HUES64 (cell line): ENCODE data around the gene MUC2.

Source experiments
- H3K27ac ChIP-seq: 2 replicates; pipeline ENCODE4 v1.7.0; 2013; ENCODE audit warnings: low read depth, low read length, inconsistent platforms
- H3K27me3 ChIP-seq: 2 replicates; pipeline ENCODE4 v1.6.1; 2013; ENCODE audit warnings: mild to moderate bottlenecking, low read length; ENCODE audit not compliant: insufficient read depth
- H3K36me3 ChIP-seq: 2 replicates; pipeline ENCODE4 v1.6.1; 2013; ENCODE audit warnings: mild to moderate bottlenecking, low read length; ENCODE audit not compliant: insufficient read depth
- H3K4me1 ChIP-seq: 2 replicates; pipeline ENCODE4 v1.6.1; 2013; ENCODE audit warnings: mild to moderate bottlenecking, low read length, moderate library complexity; ENCODE audit not compliant: insufficient read depth
- H3K4me3 ChIP-seq: 2 replicates; pipeline ENCODE4 v1.5.1; 2013; ENCODE audit warnings: mild to moderate bottlenecking, low read length, moderate library complexity
- H3K9ac ChIP-seq: 2 replicates; pipeline ENCODE4 v1.6.1; 2013; ENCODE audit warnings: mild to moderate bottlenecking, low read depth, low read length
- H3K9me3 ChIP-seq: 2 replicates; pipeline ENCODE4 v1.6.1; 2013; ENCODE audit warnings: low read depth, low read length; ENCODE audit not compliant: insufficient read depth
- WGBS: fragments of 150-250, 120-280 bp; methylation state at CpG from one replicate; pipeline ENCODE4 v1.1.7; 2013; ENCODE audit warnings: missing lambda C conversion rate; 5-methylcytosine and 5-hydroxymethylcytosine counted together

Gene MUC2

GRCh38 chr11:1069740-1070139 lies 4.9 kb upstream of the MUC2 start:
- Histone ChIP-seq H3K27ac (no peak overlapping the region), H3K27me3 (no peaks in the 10 kb centered on the region), H3K4me3 (no peak overlapping the region), H3K9me3 (no peaks in the 10 kb centered on the region), H3K4me1 (no peaks in the 10 kb centered on the region), H3K36me3 (no peaks in the 10 kb centered on the region), H3K9ac (no peak overlapping the region)

GRCh38 chr11:1070594-1071462 lies 3.8 kb upstream of the MUC2 start:
- Histone ChIP-seq H3K9me3 (no peaks in the 10 kb centered on the region), H3K27me3 (no peaks in the 10 kb centered on the region), H3K4me1 (no peaks in the 10 kb centered on the region), H3K4me3 (no peak overlapping the region), H3K36me3 (no peaks in the 10 kb centered on the region), H3K27ac (no peak overlapping the region), H3K9ac (no peak overlapping the region)
- 85% methylated on average over 9 of the region's 9 CpGs for WGBS

- 88% methylated on average over 21 of the region's 21 CpGs for WGBS
- H3K36me3 ChIP-seq: no peaks in the 10 kb centered on the region
- no peak overlapping the region for H3K27ac ChIP-seq
- no peak overlapping the region for H3K9ac ChIP-seq
- H3K4me3 ChIP-seq: no peak overlapping the region
- H3K27me3 ChIP-seq: no peaks in the 10 kb centered on the region
- H3K9me3 ChIP-seq: no peaks in the 10 kb centered on the region
- no peaks in the 10 kb centered on the region for H3K4me1 ChIP-seq
Observed at GRCh38 chr11:1071571-1072115, 3.0 kb upstream of the MUC2 start.

- Histone ChIP-seq H3K27me3 (no peaks in the 10 kb centered on the region), H3K9me3 (no peaks in the 10 kb centered on the region), H3K4me3 (no peak overlapping the region), H3K9ac (no peak overlapping the region), H3K4me1 (no peaks in the 10 kb centered on the region), H3K27ac (no peak overlapping the region), H3K36me3 (no peaks in the 10 kb centered on the region)
- 77% methylated on average over 18 of the region's 18 CpGs for WGBS
Observed at GRCh38 chr11:1072116-1072820, 2.4 kb upstream of the MUC2 start.

- H3K9me3 ChIP-seq: no peaks in the 10 kb centered on the region
- no peak overlapping the region for H3K4me3 ChIP-seq
- WGBS: 81% methylated on average over 9 of the region's 9 CpGs
- H3K36me3 ChIP-seq: no peaks in the 10 kb centered on the region
- H3K27me3 ChIP-seq: no peaks in the 10 kb centered on the region
- H3K4me1 ChIP-seq: no peaks in the 10 kb centered on the region
- H3K9ac ChIP-seq: no peak overlapping the region
- H3K27ac ChIP-seq: no peak overlapping the region
Observed at GRCh38 chr11:1072821-1073231, 1.8 kb upstream of the MUC2 start.

- no peaks in the 10 kb centered on the region for H3K27me3 ChIP-seq
- WGBS: 80% methylated on average over 13 of the region's 13 CpGs
- H3K9ac ChIP-seq: no peak overlapping the region
- no peak overlapping the region for H3K27ac ChIP-seq
- no peaks in the 10 kb centered on the region for H3K4me1 ChIP-seq
- no peaks in the 10 kb centered on the region for H3K9me3 ChIP-seq
- no peak overlapping the region for H3K4me3 ChIP-seq
- no peaks in the 10 kb centered on the region for H3K36me3 ChIP-seq
Observed at GRCh38 chr11:1073261-1073724, 1.4 kb upstream of the MUC2 start.

GRCh38 chr11:1073851-1074243 lies 827 bp upstream of the MUC2 start:
- 94% methylated on average over 11 of the region's 11 CpGs for WGBS
- H3K27ac ChIP-seq: no peak overlapping the region
- H3K9ac ChIP-seq: no peak overlapping the region
- H3K36me3 ChIP-seq: no peaks in the 10 kb centered on the region
- no peaks in the 10 kb centered on the region for H3K27me3 ChIP-seq
- no peaks in the 10 kb centered on the region for H3K9me3 ChIP-seq
- no peak overlapping the region for H3K4me3 ChIP-seq
- no peaks in the 10 kb centered on the region for H3K4me1 ChIP-seq

GRCh38 chr11:1075341-1075911 lies 752 bp downstream of the MUC2 start:
- H3K4me1 ChIP-seq: no peaks in the 10 kb centered on the region
- no peak overlapping the region for H3K9ac ChIP-seq
- H3K27me3 ChIP-seq: no peaks in the 10 kb centered on the region
- no peak overlapping the region for H3K27ac ChIP-seq
- no peak overlapping the region for H3K4me3 ChIP-seq
- H3K9me3 ChIP-seq: no peaks in the 10 kb centered on the region
- WGBS: 93% methylated on average over 28 of the region's 28 CpGs
- H3K36me3 ChIP-seq: no peaks in the 10 kb centered on the region

GRCh38 chr11:1076061-1076665 lies 1.5 kb downstream of the MUC2 start:
- Histone ChIP-seq H3K36me3 (no peaks in the 10 kb centered on the region), H3K9me3 (no peaks in the 10 kb centered on the region), H3K9ac (no peak overlapping the region), H3K4me3 (no peak overlapping the region), H3K27ac (no peak overlapping the region), H3K27me3 (no peaks in the 10 kb centered on the region), H3K4me1 (no peaks in the 10 kb centered on the region)
- 85% methylated on average over 18 of the region's 18 CpGs for WGBS

GRCh38 chr11:1077033-1077416 lies 2.4 kb downstream of the MUC2 start:
- no peaks in the 10 kb centered on the region for H3K36me3 ChIP-seq
- H3K4me3 ChIP-seq: no peak overlapping the region
- WGBS: 91% methylated on average over 11 of the region's 11 CpGs

More at GRCh38 chr11:1077033-1077416, 2.4 kb downstream of the MUC2 start:
- H3K27ac ChIP-seq: no peak overlapping the region
- H3K4me1 ChIP-seq: no peaks in the 10 kb centered on the region
- H3K27me3 ChIP-seq: no peaks in the 10 kb centered on the region
- H3K9ac ChIP-seq: no peak overlapping the region
- H3K9me3 ChIP-seq: no peaks in the 10 kb centered on the region
